HTR-8/SVneo (cell line): Measurements from ENCODE around the gene CD2BP2.
A peak's percentile ranks its signal among the peaks of the same experiment; 100 is the strongest.
"Not testable (repeated sequence)": the region's sequence is repeated elsewhere in the genome, so short reads cannot be mapped to it uniquely, and the experiment has no call there.

Source experiments
- DNase-seq: peaks from one replicate; pipeline ENCODE4 v3.0.0; 2011; ENCODE audit warnings: low spot score, mixed read lengths; ENCODE audit not compliant: insufficient read length
- FAIRE-seq: peaks from 2 replicates; lab custom pipeline; 2011; peaks lifted over from hg19 to GRCh38; lab: Jason Lieb, UNC

Gene CD2BP2

GRCh38 chr16:30355144-30355953 lies at the start of gene CD2BP2:
CD2BP2 (minus strand) TSS chr16:30355308; CDS start chr16:30354681, 627 bp downstream.
- FAIRE-seq = peak; percentile 86
- DNase-seq = peak; percentile 97

GRCh38 chr16:30401768-30402425 lies 46.8 kb upstream of the CD2BP2 start:
- no peak for FAIRE-seq
- DNase-seq = no peak

- DNase-seq = no peak
- FAIRE-seq = no peak
Measured at GRCh38 chr16:30399435-30400186, 44.5 kb upstream of the CD2BP2 start.

- FAIRE-seq (no peak), DNase-seq (no peak)
Measured at GRCh38 chr16:30398661-30399434, 43.7 kb upstream of the CD2BP2 start.

- FAIRE-seq = no peak
- DNase-seq = no peak
Measured at GRCh38 chr16:30397776-30398660, 42.9 kb upstream of the CD2BP2 start.

GRCh38 chr16:30397056-30397455 lies 41.9 kb upstream of the CD2BP2 start:
- DNase-seq = no peak
- FAIRE-seq = no peak

- FAIRE-seq, DNase-seq: not testable (repeated sequence)
Measured at GRCh38 chr16:30396627-30397026, 41.5 kb upstream of the CD2BP2 start.

GRCh38 chr16:30395992-30396585 lies 41.0 kb upstream of the CD2BP2 start:
- DNase-seq (no peak), FAIRE-seq (no peak)

GRCh38 chr16:30395155-30395991 lies 40.3 kb upstream of the CD2BP2 start, which contains the start of gene ZNF48:
ZNF48 (plus strand) TSS chr16:30395420; CDS start chr16:30395795, 375 bp downstream.
- DNase-seq (peak; percentile 78), FAIRE-seq (peak; percentile 20)

- DNase-seq = no peak
- no peak for FAIRE-seq
Measured at GRCh38 chr16:30394592-30395154, 39.6 kb upstream of the CD2BP2 start.

- no peak for DNase-seq
- no peak for FAIRE-seq
Measured at GRCh38 chr16:30383521-30383920, 28.4 kb upstream of the CD2BP2 start.

- FAIRE-seq = no peak
Measured at GRCh38 chr16:30382111-30382881, 27.2 kb upstream of the CD2BP2 start, which contains the start of gene SEPTIN1. SEPTIN1 (minus strand) TSS chr16:30382561; CDS start chr16:30382542, 19 bp downstream.

GRCh38 chr16:30381291-30382041 lies 26.4 kb upstream of the CD2BP2 start:
- DNase-seq = no peak
- FAIRE-seq = no peak

More at GRCh38 chr16:30382111-30382881, 27.2 kb upstream of the CD2BP2 start, which contains the start of gene SEPTIN1:
- no peak for DNase-seq

- FAIRE-seq (no peak), DNase-seq (no peak)
Measured at GRCh38 chr16:30380803-30381208, 25.7 kb upstream of the CD2BP2 start.

GRCh38 chr16:30380072-30380802 lies 25.1 kb upstream of the CD2BP2 start:
- DNase-seq = no peak
- no peak for FAIRE-seq
